ENCODE data around the gene CD82.

CD82 gene

GRCh38 chr11:44621140-44621681 is 55.7 kb downstream of the CD82 start:
- DNase-seq: peak; percentile 57

DNA sequence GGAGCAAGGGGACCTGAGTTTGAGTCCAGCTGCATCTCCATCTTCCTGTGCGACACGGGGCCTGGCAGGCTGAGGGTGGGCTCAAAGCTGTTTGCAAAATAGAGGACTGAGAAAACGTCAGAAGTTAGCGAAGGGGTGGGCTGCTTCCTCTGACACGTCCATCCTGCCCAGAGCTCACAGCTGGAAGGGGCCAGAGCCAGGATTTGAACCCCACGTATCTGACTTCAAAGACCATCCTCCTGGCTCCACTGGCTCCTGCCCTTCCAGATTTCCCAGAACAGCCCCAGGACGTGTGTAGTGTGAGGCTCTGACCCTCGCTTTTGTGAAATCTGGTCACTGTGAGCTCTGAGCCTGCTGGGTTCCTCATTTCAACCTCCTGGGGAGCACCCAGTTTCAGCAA is 56.3 kb downstream of the CD82 start:
- no peak for DNase-seq

DNA sequence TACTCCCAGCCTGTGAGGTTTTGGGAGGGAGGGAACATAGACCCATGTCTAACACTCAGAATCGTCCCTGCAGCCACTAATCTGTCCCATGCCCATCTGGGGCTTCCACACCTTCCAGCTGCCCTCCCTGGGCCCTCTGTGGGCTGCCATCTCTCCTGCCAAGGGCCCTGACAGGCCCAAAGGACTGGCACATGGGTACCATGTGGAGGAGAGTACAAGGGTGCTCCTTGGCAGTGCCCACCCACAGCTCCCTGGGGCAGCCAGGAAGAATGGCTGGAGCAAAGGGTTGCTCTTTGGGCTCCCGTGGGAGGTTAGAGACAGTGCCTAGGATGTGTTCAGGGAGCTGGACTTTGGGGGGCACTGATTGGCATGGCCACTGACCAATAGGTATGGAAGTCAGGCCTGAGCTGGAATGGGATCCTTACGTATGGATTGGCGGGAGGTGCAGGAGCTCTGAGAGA is 56.8 kb downstream of the CD82 start:
- peak; percentile 4 for DNase-seq

DNA sequence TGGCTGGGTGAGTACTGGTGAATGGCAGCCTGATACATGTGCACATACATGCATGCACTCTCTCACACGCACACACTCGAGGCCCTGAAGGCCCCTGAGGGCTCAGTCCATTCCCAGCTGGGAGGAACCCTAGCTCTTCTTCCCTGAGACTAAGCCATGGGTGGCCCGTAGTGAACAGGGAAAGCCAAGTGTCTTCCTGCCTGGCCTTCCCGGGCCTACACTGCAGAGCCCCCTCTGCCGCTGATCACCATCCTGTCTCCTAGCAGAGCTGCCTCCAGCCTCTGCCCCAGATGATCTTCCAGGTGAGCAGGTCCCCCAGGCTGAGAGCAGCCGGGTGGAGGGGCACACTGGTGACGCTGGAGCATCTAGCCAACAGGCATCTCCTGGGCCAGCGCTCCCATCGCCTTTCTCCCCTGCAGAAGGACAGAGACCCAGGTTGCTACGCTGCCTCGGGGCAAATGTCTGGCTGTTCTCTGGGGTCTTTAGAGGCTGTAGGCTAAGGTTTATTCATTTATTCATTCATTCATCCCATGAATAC is 57.3 kb downstream of the CD82 start:
- peak; percentile 10 for DNase-seq

- peak; percentile 8 for DNase-seq
Measured at GRCh38 chr11:44623341-44623730, 57.9 kb downstream of the CD82 start.

DNA sequence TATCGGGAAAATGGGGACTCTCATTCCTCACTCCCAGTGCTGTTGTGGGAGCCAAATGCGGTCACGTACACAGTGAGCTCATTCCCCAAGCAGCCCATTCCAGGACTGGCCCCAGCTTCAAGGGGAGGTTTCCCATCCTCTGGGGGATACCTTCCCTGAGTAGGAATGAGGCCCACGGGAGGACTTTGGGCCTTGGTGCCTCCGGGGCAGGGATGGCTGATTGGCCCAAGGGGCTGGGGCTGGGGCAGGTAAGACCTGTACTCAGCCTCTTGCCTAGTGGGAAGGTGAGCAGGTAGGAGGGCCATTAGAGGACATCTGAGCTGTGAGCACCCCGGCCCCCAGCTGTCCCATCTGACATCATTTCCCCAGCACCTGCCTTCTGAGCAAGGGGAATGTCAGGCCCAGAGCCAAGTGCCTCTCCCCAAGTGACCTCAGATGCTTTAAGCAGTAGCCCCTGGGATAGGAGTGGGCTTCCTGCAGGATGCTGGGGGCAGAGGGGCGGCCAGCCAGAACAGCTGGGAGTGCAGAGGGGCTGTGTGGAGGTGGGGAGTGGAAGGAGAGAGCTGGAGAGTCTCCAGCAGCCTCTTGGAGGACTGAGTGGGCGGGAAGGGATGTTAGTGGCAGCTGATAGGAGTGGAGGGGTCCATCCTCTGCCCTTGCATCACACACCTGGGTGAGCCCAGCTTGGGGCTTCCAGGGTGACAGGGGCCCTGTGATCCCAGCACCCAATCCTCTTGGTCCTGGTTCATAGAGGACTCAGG is 58.4 kb downstream of the CD82 start:
- peak; percentile 10 for DNase-seq

- peak; percentile 11 for DNase-seq
Measured at GRCh38 chr11:44624761-44625221, 59.3 kb downstream of the CD82 start.

DNA sequence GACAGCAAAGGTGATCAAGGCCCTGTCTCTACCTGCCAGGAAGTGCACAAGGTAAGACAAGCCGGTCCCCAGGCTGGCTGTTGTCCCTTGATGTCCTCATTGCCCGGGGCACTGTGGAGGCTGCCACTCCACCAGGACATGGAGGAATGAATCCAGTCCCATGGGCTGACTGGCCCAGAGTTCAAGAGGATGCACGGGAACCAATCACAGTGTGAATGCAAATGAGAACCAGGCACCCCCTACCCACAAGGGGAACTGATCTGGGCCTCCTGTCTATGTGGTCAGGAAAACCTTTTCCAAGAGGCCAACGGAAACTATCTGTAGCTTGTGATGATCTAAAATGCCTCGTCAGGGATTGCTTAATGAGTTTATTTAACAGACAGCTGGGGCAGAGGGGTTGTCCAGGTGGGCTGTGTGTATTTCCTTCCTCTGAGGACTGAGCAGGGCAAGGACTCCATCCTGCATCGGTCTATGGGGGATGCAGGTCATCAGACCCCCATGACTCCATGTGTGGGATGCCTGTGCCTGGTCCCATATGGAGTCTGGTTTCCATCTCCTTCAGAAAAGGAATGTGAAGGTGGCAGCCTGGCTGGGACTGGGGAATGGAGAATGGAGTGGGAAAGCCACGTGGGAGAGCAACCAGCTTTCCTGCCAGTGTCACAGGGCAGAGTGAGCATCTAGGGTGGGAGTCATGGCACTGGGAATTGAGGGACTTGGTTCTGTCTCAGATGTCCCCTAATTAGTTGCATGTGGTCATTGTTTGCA is 60.5 kb downstream of the CD82 start:
- no peak for DNase-seq

DNA sequence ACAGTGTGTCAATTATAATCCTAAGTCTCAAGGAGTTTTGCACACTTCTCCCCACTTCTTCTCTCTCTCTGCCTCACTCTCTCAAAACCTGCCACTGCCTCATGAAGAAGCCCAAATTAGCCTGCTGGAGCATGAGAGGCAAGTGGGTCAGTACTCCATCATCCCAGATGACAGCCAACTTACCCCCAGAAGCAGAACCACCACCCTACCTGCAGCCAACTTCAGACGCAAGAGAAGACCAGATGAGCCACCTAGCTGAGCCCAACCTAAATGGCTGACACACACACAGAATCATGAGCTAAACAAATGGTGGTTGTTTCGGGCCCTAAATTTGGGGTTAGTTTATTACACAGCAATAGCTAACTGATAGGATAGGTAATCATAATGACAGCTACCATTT is 61.2 kb downstream of the CD82 start:
- DNase-seq: no peak

- no peak for DNase-seq
Measured at GRCh38 chr11:44627165-44627789, 61.8 kb downstream of the CD82 start.

DNA sequence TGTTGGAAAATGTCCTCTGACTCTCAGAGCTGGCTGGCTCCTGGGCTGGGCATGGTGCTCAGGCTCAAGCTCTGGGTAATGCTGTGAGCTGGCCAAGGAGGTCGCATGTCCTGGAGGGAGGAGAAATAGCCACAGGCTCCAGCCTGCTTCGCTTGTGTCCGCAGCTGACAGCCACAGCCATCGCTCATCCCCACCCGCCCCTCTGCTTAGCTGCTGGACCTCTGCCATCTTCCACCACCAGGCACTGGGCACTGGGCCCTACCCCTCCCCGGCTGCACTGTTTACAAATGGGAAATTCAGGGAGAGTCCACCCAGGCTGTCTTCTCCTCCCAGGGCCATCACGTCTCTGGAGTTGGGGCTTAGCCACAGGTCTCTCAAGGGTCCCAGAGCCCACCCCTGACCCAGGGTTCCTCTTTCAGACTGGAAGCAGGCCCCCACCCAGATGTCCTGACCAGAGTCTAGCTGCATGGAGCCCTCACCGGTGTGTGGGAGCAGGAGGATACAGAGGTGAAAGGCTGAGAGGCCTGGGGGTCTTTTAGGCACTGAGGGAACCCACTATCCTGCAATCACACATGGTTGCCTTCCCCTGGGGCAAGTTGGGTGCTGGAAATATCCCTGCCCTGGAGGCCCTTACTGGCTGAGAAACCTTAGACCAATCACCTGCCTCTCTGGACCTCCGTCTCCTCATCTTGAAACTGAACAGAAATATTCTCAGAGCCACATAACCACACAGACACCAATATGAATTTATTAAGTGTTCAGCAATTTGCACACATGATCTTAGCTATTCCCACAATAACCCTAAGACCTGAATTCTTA is 62.7 kb downstream of the CD82 start:
- DNase-seq: peak; percentile 11

DNA sequence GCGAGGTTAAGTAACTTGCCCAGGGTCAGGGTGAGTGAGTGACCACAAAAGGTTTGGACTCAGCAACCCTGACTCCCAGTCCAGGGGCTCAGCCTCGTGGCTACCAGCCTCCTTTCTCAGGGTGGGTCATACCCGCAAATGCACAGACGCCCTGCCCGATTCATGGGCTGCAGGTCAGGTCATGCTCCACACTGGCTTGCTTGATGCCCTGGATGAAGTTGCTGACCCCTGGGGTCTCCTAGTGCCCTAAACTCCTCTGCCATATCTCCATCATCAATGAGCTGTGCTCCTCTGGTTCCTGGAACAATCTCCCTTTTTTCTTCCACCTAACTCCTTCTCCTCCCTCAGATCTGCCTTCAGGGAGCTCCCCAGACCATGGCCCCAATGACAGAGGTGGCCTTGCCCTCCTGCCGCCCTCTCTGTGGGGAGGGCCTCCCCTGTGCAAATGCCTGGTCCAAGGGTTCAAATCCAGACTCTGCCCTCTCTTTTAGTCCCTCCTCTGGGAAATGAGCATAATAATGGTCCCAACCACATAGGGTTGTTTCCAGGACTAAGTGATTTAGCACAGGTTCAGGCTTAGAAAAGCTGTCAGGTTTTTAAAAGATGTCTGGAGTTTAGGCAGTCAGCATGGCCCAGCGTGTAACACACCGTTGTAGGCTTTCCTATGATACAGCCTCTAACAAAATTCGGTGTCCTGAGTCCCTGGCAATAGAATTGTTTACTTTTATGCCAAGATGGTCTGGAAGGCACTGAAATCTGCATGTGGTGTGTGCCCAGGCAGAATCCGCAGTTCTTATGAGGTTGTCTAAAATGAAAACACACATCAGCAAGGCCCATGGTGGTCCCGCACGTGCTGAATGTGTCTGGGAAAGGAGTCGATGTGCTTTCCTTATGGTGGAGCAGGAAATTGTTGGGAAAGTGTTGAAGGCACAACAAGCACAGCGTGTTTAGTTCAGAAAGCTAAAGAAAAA is 63.6 kb downstream of the CD82 start:
- DNase-seq: no peak

DNA sequence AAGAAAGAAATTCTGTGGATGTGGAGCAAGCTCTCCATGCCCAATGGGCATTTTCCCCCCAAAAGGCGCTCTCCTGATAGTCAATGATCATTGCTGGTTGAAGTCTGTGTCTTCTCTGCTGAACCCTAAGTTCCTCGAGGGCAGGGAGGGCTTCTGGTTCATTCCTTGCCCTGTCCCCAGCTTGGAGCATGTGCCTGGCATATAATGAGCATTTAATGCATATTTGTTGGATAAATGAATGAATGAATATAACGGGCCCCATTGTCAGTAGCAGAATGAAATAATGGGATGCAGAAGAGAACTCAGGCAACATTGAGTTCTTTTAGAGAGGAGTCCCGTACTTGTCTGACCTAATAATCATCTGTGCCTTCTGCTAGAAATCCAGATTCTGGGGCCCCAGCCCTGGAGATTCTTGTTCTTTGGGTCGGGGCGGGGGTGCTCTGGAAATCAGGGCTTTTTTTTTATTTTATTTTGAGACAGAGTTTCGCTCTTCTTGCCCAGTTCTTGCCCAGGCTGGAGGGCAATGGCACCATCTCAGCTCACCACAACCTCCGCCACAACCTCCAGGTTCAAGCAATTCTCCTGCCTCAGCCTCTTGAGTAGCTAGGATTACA is 64.4 kb downstream of the CD82 start:
- peak; percentile 5 for DNase-seq

DNA sequence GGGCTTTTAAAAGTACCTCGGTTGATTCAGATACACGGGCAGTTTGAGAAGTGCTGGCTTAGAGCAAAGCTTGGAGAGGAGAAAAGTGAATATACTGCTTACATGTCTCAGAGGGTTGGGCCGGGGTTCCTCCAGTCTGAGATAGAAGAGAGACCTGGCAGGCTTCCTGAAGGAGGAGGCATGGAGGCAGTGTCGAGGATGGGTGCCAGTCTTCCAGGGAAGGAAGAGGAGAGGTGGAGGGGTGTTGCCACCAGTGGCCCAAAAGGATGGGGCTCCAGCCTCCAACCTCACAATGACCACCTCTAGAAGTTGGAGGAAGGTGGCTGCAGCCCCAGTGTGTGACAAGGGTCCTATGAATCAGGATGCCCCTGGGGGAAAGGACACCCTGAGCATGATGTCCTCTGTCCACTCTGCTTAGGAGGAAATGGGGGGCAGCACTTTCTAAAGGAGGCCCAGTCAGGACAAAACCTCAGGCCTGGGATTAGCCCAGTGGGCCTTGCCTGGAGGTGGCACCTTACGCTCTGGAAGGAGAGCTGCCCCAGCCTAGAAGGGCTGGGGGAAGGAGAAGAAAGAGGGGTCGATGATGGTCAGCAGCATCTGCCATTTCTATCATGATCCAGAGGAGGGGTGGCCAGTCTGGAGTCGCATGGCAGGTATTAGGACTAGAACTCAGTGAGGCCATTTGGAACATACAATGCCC is 65.2 kb downstream of the CD82 start:
- DNase-seq: peak; percentile 7

DNA sequence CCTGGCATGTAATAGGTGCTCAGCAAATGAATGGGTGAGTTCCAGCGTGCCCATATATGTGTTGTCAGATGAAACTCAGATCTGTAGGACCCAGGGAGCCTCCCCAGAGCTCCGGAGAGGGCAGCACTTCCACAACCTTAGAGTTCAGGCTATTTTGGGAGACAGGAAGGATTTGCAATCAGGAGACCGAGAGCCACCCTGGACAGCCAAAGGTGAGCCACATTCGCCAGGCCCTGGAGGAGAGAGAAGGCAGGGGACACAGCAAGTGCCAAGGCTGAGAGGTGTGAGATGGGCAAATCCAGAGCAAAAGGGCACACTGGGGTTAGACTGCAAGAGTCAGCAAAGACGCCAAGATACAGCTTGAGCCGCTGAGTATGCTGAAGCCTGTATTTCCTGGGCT is 66.4 kb downstream of the CD82 start:
- peak; percentile 2 for DNase-seq

GRCh38 chr11:44632466-44633123 is 67.1 kb downstream of the CD82 start:
- DNase-seq: peak; percentile 41

- no peak for DNase-seq
Measured at GRCh38 chr11:44633641-44634040, 68.2 kb downstream of the CD82 start.

DNA sequence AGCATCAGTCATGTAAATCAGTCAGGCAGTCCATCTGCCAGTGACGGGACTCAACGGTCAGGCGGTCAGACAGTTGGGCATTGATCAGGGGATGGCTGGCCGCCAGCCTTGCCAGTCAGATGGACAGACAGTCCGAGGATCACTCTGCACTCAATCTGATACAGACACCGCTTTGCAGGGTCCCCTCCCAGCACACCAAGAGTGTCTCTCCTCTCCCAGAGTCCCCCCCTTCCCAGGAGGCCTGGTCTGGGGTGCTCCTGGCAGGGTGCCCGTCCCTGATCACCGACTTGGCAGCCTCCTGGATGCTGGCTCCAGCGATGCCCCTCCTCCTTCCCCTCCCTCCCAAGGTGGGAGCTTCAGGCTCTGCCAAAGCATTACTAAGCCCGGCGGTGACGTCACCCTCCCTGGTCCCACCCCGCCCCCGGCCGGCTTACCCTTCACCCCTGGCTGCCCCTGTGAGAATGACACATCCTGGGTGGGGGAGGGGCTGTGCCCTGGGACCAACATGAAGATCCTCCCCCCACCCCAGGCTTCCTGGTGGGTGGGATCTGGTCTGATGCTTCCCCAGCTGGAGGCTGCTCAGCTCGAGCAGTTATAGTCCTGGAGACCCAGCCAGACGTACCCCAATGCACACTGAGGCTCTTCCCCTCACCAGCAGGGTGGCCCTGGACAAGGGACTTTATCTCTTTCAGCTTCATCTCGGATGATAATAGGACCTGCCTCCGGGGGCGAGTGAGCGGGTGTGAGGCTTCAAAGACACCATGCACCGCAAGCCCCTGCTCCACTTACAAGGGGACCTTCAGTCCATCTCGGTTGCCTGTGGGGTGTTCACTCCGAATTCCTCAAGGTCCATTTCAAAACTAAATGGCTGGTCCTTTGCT is 69.2 kb downstream of the CD82 start:
- no peak for DNase-seq

Measured in activated naive CD4-positive, alpha-beta T cell treated with anti-CD3 and anti-CD28 coated beads, Interleukin-2, amount 50 U/mL, for 16 hours (primary cell).